ENCODE measurements around the gene SCFD2. TPM values are rescaled to one million over a fixed set of nuclear protein-coding genes. Genes with fewer than 3 reads are reported as not detected.

SCFD2 gene
- total and polyA plus RNA-seq, 4 donors = 4.3 to 28.8 (median 7.4) TPM

- Histone ChIP-seq H3K9me3 (ENCODE audit: control insufficient read depth in 4 of 4, low read length in 3 of 4) (no peaks in the 10 kb centered on the region), H3K9ac (ENCODE audit: low read depth in 1 of 2, low read length in 2 of 2) (no peak overlapping the region), H3K4me1 (ENCODE audit: control insufficient read depth in 4 of 4, insufficient read depth in 4 of 4, low read length in 3 of 4) (no peaks in the 10 kb centered on the region), H3K36me3 (ENCODE audit: control insufficient read depth in 4 of 4, insufficient read depth in 3 of 4, low read depth in 1 of 4, low read length in 3 of 4) (no peaks in the 10 kb centered on the region), H3K27me3 (ENCODE audit: control insufficient read depth in 4 of 4, insufficient read depth in 4 of 4, low read length in 3 of 4) (no peaks in the 10 kb centered on the region), H3K27ac (ENCODE audit: low read depth in 1 of 2, low read length in 2 of 2) (no peak overlapping the region), H3K4me3 (ENCODE audit: low read depth in 1 of 3, low read length in 3 of 3) (no peak overlapping the region)
- no peak for DNase-seq (ENCODE audit: low spot score)
- WGBS = 68% methylated on average over 2 of the region's 2 CpGs
- no peak for TF ChIP-seq ATF3 (IDR thresholded peaks at IDR 0.05)
- no peak for TF ChIP-seq GABPA (IDR thresholded peaks at IDR 0.05 in 1 of 2, conservative IDR thresholded peaks at IDR 0.05 in 1 of 2)
- no peak for TF ChIP-seq JUND (IDR thresholded peaks at IDR 0.05)
- TF ChIP-seq NR2F2 (IDR thresholded peaks at IDR 0.05) = no peak
- TF ChIP-seq CTCF (IDR thresholded peaks at IDR 0.05; ENCODE audit: low read depth, low read length, missing input control) = no peak
- no peak for TF ChIP-seq REST (IDR thresholded peaks at IDR 0.05)
- TF ChIP-seq FOXA2 (IDR thresholded peaks at IDR 0.05) = no peak
- TF ChIP-seq FOXA1 (IDR thresholded peaks at IDR 0.05) = no peak
- TF ChIP-seq RXRA (IDR thresholded peaks at IDR 0.05) = no peak
- no peak for TF ChIP-seq SP1 (IDR thresholded peaks at IDR 0.05)
- no peak for TF ChIP-seq RAD21 (IDR thresholded peaks at IDR 0.05)
- no peak for TF ChIP-seq HNF4A (conservative IDR thresholded peaks at IDR 0.05)
- TF ChIP-seq MAX (IDR thresholded peaks at IDR 0.05) = no peak
- no peak for TF ChIP-seq HNF4G (IDR thresholded peaks at IDR 0.05)
- TF ChIP-seq ZBTB33 (IDR thresholded peaks at IDR 0.05) = no peak
- no peak for TF ChIP-seq EGR1 (IDR thresholded peaks at IDR 0.05; ENCODE audit: low read depth in 2 of 2)
- no peak for TF ChIP-seq YY1 (IDR thresholded peaks at IDR 0.05)
- no peak for TF ChIP-seq TAF1 (conservative IDR thresholded peaks at IDR 0.05)
Measured at GRCh38 chr4:53233114-53233795, 132.6 kb downstream of the SCFD2 start.
